Suprapubic skin (tissue), 4 donors: ENCODE data around the gene BANP. TPM values are rescaled to one million over a fixed set of nuclear protein-coding genes. Genes with fewer than 3 reads are reported as not detected.
"Not testable (repeated sequence)": the region's sequence is repeated elsewhere in the genome, so short reads cannot be mapped to it uniquely, and the experiment has no call there.

Experiments
- DNase-seq, 2 donors: peaks; one replicate each; pipeline ENCODE4 v3.0.0-alpha.2; 2019; ENCODE audit warnings: low spot score in 2 of 2
- H3K27ac ChIP-seq: fragments of 200-600 bp; sonication (generic); one replicate; pipeline ENCODE4 v1.5.1; 2019
- H3K27me3 ChIP-seq: fragments of 200-600 bp; sonication (generic); one replicate; pipeline ENCODE4 v1.5.1; 2019
- H3K36me3 ChIP-seq: fragments of 200-600 bp; sonication (generic); one replicate; pipeline ENCODE4 v1.5.1; 2019
- H3K4me1 ChIP-seq: fragments of 200-600 bp; sonication (generic); one replicate; pipeline ENCODE4 v1.5.1; 2019
- H3K4me3 ChIP-seq: fragments of 200-600 bp; sonication (generic); one replicate; pipeline ENCODE4 v1.5.1; 2019; ENCODE audit warnings: mild to moderate bottlenecking
- H3K9me3 ChIP-seq: fragments of 200-600 bp; sonication (generic); one replicate; pipeline ENCODE4 v1.5.1; 2019
- CTCF ChIP-seq, 2 donors: fragments of 200-600 bp in 1 of 2; fragments of 450-650 bp in 1 of 2; sonication (generic) in 1 of 2; IDR thresholded peaks; one replicate each; pipeline ENCODE4 v1.5.1; 2016 to 2019; ENCODE audit warnings: antibody characterized with exemption in 2 of 2, mild to moderate bottlenecking in 1 of 2, moderate library complexity in 1 of 2
- EP300 ChIP-seq: sonication (generic); formaldehyde crosslinking; IDR thresholded peaks from one replicate; pipeline ENCODE4 v1.6.1; 2017; ENCODE audit warnings: antibody characterized with exemption
- POLR2A ChIP-seq, 2 donors: fragments of 450-650 bp; IDR thresholded peaks; one replicate each; pipeline ENCODE4 v1.6.1; 2017; ENCODE audit warnings: antibody characterized with exemption in 2 of 2, mild to moderate bottlenecking in 2 of 2, moderate library complexity in 2 of 2
- POLR2AphosphoS5 ChIP-seq, 3 donors: sonication (generic); formaldehyde crosslinking; IDR thresholded peaks; one replicate each; pipeline ENCODE4 v1.6.1; 2017; ENCODE audit warnings: antibody characterized with exemption in 3 of 3
- WGBS: methylation state at CpG from one replicate; pipeline ENCODE4 v1.1.5; 2018; 5-methylcytosine and 5-hydroxymethylcytosine counted together
- total RNA-seq, 4 donors: library from RNA; depleted of rRNA; stranded (reverse); fragments of >200 nt; gene quantifications; one replicate each; pipeline ENCODE4 v1.1.0, GENCODE V29; 2016

Gene BANP
- total RNA-seq, 4 donors from 2014 or later: 24.9 to 40.1 (median 26.5) TPM

GRCh38 chr16:87993901-87994300 lies 42.7 kb downstream of the BANP start:
- no peak overlapping the region for H3K27ac ChIP-seq
- H3K4me1 ChIP-seq: no peaks in the 10 kb centered on the region
- 95% methylated on average over 17 of the region's 17 CpGs for WGBS
- no peaks in the 10 kb centered on the region for H3K9me3 ChIP-seq
- no peaks in the 10 kb centered on the region for H3K27me3 ChIP-seq
- no peak overlapping the region for H3K4me3 ChIP-seq
- DNase-seq: no peak
- peaks cover 13% of the 10 kb centered on the region for H3K36me3 ChIP-seq
- no peak for TF ChIP-seq EP300
- no peak for TF ChIP-seq POLR2A (IDR thresholded peaks at IDR 0.05)
- no peak for TF ChIP-seq POLR2AphosphoS5 (IDR thresholded peaks at IDR 0.05)
- no peak for TF ChIP-seq CTCF (IDR thresholded peaks at IDR 0.05)

GRCh38 chr16:87995644-87996043 lies 44.4 kb downstream of the BANP start:
- H3K4me3 ChIP-seq: no peak overlapping the region
- no peak for TF ChIP-seq CTCF (IDR thresholded peaks at IDR 0.05)
- no peak for TF ChIP-seq POLR2AphosphoS5 (IDR thresholded peaks at IDR 0.05)
- TF ChIP-seq EP300: no peak
- no peaks in the 10 kb centered on the region for H3K9me3 ChIP-seq
- H3K27me3 ChIP-seq: no peaks in the 10 kb centered on the region
- peaks cover 15% of the 10 kb centered on the region for H3K36me3 ChIP-seq
- no peaks in the 10 kb centered on the region for H3K4me1 ChIP-seq
- no peak for DNase-seq
- no peak overlapping the region for H3K27ac ChIP-seq
- WGBS: 83% methylated on average over 17 of the region's 17 CpGs

- whole genome bisulfite sequencing: 89% methylated on average over 8 of the region's 8 CpGs
These were observed 46.0 kb downstream of the BANP start for GRCh38 chr16:87996962-87997880.

GRCh38 chr16:87998184-87998793 lies 47.1 kb downstream of the BANP start:
- peaks cover 12% of the 10 kb centered on the region for H3K36me3 ChIP-seq
- H3K4me1 ChIP-seq, H3K27me3 ChIP-seq, H3K9me3 ChIP-seq, H3K4me3 ChIP-seq, DNase-seq, H3K27ac ChIP-seq: not testable (repeated sequence)
- 90% methylated on average over 30 of the region's 32 CpGs for WGBS

More at GRCh38 chr16:87996962-87997880, 46.0 kb downstream of the BANP start:
- no peak overlapping the region for H3K4me3 ChIP-seq
- no peaks in the 10 kb centered on the region for H3K27me3 ChIP-seq
- H3K36me3 ChIP-seq: peaks cover 12% of the 10 kb centered on the region
- no peaks in the 10 kb centered on the region for H3K9me3 ChIP-seq
- no peaks in the 10 kb centered on the region for H3K4me1 ChIP-seq
- H3K27ac ChIP-seq: no peak overlapping the region
- no peak for DNase-seq
- TF ChIP-seq EP300 (no peak), POLR2A (IDR thresholded peaks at IDR 0.05) (no peak)

GRCh38 chr16:87998992-87999391 lies 47.8 kb downstream of the BANP start:
- not testable (repeated sequence) for H3K27me3 ChIP-seq, H3K4me1 ChIP-seq, H3K27ac ChIP-seq, DNase-seq, H3K4me3 ChIP-seq, H3K9me3 ChIP-seq
- H3K36me3 ChIP-seq: peaks cover 10% of the 10 kb centered on the region
- 88% methylated on average over 29 of the region's 29 CpGs for WGBS

GRCh38 chr16:88002211-88002610 lies 51.0 kb downstream of the BANP start:
- H3K4me1 ChIP-seq: no peaks in the 10 kb centered on the region
- H3K4me3 ChIP-seq: no peak overlapping the region
- no peak for DNase-seq
- TF ChIP-seq EP300 (no peak), POLR2A (IDR thresholded peaks at IDR 0.05) (no peak), CTCF (IDR thresholded peaks at IDR 0.05) (no peak), POLR2AphosphoS5 (IDR thresholded peaks at IDR 0.05) (no peak)
- no peaks in the 10 kb centered on the region for H3K27me3 ChIP-seq
- H3K27ac ChIP-seq: no peak overlapping the region
- no peaks in the 10 kb centered on the region for H3K9me3 ChIP-seq
- 98% methylated on average over 6 of the region's 6 CpGs for WGBS
- peaks cover 19% of the 10 kb centered on the region for H3K36me3 ChIP-seq
